GM19372 (cell line): ENCODE data around the gene NCKIPSD.
A peak's percentile ranks its signal among the peaks of the same experiment; 100 is the strongest.

ENCODE experiments used
- ATAC-seq: cut with Tn5 transposase; IDR thresholded peaks from one replicate; pipeline ENCODE4 v1.9.1; 2021; ENCODE audit warnings: mild to moderate bottlenecking, low read depth, moderate library complexity; ENCODE audit not compliant: unreplicated experiment

The NCKIPSD gene

DNA sequence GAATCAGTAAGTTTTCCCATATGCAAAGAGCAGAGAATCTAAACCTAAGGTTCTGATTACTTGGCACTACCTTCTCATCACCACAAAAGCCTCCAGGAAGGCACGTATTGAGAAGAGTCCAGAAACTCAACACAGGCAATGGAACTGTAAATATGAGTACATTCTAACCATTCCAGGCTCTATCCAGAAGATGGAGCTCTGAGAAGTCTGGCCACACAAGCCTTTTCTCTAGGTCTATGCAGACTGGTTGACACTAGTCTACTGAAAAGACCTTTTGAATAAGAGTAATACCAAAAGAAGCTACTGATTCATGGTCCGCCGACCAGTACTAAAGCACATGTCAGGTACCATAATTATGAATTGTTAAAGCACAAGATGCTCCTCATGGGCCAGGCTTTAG is 12.2 kb upstream of the NCKIPSD start:
- ATAC-seq, result no peak

GRCh38 chr3:48696601-48697000 is 10.9 kb upstream of the NCKIPSD start:
- ATAC-seq, result no peak

DNA sequence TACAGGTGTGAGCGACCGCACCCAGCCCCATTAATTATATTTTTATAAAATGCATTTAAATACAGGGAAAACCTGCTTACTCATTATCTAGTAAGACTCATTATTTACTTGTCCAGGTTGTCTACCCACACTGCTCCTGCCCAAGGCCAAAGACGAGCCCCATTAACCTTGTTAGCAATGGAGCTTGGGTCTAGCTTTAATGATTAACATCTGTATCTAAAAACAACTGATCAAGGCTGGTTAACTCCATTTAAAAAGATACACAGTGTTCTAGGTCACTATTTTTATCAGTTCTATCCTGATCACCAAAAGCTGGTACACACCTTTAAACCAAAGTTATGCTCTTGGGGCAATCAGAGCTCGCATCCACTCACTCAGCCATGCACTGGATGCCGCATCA is 10.4 kb upstream of the NCKIPSD start:
- no peak for ATAC-seq

DNA sequence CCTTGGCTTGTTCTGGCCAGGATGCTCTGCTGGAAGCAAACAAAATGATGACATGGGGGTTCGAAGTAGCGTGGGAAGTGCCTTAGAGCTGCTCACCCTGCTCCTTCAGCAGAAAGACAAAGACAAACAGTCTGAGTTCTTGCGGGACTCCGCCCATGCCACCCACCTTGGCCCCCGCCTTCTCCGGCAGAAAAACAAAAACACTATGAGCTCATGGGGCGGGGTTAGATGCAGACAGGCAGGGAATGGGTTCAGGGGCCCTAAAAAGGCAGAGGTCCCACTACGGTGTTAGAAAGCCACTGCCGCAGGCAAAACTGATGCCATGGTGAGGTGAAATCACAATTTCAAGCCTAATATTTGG is 9.7 kb upstream of the NCKIPSD start:
- ATAC-seq, result no peak

DNA sequence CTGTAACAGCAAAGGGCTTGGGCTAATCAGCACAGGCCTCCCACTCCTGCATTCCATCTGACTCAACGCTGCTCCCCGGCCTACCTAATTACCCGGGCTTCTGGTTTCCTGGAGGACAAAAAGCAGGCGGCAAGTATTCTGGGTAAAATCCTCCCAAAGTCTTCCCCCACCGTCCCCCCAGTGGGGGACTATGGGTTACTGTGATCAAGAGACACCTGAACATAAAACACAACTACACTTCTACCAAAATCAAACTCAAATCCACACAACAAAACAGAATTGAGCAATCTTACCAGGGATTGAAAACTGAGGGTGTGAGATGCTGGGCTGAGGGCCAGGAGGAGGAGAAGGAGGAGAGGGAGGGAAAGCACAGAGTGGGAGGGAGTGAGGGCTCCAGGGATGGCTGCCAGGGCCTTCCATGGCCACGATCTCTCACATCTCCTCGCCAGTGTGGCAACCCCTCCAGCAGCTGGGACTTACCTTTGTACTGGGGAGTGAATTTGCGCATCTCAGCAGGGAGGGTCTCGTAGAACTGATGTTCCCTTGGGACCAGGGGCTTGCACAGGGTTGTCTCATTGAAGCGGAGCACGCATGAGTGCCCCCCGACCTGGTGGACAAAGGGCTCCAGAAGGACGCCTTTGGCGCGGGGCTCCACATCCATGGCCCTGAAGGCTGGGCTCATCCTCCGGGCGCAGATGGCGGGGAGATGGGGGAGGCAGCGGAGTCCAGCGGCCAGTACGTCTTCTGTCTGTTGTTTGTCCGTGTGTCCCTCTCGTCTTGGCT is 9.1 kb upstream of the NCKIPSD start:
- ATAC-seq, result no peak

DNA sequence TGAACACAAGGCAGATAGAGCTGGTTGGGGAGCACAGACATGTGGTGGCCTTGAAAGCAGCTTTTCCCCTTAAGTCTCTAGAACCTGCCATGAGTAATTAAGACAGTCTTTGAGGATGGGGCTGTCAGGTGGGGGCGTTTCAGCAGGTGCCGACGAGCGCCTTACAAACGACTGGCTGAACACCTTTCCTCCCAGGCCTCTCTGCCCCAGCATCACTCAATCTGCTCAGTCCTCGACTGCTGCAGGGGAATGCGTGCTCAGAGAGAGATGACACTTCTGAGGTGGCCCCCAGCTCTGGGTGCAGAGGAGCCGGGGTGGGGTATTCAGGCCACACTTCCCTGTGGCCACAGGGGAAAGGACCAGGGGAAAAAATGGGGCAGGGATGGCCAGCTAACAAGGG is 8.1 kb upstream of the NCKIPSD start:
- no peak for ATAC-seq

- ATAC-seq, result no peak
Measured at GRCh38 chr3:48692551-48692950, 6.8 kb upstream of the NCKIPSD start.

DNA sequence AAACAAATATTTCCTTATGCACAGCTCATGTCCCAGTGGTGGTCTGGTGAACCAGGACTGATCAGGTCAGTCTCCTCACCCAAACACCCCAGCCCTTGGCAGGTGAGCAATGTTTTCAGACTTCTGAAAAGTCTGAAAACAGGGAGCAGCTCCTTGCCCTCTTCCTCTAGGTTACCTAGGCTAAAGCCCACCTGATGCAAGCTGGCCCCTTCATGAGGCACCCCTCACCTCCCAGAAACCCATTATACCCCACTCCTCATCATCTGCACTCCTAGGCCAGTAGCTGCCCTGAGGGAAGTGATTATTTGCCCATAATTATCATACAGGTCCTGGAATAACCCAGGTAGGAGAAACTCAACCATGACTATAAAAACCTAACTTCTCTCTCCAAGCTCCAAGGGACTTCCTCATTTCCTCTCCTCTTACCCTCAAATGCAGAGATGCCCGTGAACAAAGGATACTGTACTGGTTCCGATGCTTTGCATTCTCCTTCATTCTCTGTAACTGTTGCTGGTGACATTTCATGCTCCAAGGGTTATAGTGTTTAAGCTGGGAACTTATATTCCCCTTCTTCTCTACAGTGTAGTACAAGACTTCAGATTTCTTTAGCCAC is 5.2 kb upstream of the NCKIPSD start:
- no peak for ATAC-seq

- ATAC-seq, result no peak
Measured at GRCh38 chr3:48689384-48689783, 3.7 kb upstream of the NCKIPSD start.

DNA sequence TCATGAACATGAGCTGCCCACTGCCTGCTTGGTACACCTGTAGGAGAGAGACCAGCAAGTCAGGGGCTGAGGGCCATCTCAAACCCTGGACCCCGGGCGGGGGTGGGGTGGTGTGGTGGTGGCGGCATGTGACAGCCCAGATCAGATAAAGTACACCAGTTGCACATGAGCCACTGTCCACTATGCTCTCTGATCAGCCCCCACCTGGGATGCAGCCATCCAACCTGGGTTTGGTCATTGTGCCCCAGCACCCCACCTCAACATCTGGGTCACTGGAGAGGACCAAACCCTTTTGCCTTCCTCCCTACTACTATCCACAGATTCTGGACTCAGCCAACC is 3.0 kb upstream of the NCKIPSD start:
- no peak for ATAC-seq

DNA sequence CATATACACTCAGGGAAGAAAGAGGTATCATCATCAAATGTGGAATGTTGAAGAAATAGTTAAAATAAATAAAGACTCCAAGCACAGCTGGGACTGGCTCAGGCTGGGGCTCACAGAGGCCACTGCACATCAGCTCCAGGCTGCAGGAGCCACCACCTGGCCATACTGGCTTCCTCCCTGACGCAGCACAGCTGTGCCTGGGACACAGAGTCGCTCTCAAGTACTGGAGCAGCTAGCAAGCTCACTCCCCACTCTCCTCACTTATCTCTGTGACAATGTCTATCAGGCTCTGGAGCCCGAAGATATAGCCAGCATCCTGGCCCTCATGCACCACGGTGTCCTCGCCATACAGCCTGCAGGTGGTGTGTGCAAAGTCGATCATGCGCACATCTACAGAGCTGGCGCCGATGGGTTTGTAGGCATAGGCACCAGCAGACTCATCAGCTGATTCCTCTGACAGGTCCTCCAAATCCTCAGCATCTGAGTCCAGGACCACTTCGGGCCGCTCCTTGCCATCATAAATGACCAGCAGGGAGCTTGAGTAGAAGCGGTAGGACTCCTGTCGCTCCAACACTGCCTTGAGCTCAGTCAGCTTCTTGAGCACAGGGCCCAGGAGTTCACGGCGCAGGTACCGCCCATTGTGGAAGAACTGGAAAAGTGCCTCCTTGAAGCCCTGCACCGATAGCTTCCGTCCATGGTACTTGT is 2.5 kb upstream of the NCKIPSD start:
- no peak for ATAC-seq

- no peak for ATAC-seq
Measured at GRCh38 chr3:48687220-48687678, 1.5 kb upstream of the NCKIPSD start.

DNA sequence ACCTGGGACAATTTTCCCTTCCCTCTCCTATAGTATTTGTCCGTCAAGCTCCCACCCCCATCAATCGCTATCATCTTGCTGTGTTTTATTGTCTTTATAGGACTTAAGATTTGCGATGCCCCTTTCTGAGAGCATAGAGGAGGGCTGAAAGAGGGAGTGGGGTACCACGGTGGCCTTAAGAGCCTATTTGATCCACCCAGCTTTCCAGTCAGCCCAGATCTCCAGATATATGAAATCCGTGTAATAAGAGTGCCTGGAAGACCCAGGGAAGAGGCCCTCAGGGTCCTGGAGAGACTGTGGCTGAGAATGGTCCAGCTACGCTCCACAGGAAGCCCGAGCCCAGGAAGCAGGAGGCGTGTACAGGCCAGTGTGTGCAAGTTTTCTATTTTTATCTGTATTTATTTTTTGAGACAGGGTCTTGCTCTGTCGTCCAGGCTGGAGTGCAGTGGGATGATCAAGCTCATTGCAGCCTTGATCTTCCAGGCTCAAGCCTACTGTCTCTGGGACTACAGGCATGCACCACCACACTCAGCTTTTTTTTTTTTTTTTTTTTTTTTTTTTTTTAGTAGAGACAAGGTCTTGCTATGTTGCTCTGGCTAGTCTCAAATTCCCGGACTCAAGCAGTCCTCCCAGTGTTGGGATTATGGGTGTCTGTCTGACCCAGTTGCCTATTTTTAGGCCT is 964 bp upstream of the NCKIPSD start:
- no peak for ATAC-seq

DNA sequence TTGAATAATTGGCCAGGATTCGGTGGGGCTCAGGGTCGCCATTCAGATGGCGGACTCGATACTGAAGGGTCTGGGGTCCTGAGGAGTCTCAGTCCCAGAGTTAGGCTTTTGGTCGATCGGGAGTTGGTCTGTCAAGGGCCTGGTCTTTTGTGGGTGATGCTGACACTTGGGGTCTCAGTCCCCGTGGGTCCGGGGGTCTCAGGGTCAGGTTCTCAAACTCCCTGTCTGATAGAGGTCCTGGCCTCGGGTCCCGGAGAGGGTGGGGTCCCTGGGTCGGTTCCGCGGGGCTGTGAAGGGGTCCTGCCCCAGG is 467 bp downstream of the NCKIPSD start:
- ATAC-seq, result peak; percentile 2

DNA sequence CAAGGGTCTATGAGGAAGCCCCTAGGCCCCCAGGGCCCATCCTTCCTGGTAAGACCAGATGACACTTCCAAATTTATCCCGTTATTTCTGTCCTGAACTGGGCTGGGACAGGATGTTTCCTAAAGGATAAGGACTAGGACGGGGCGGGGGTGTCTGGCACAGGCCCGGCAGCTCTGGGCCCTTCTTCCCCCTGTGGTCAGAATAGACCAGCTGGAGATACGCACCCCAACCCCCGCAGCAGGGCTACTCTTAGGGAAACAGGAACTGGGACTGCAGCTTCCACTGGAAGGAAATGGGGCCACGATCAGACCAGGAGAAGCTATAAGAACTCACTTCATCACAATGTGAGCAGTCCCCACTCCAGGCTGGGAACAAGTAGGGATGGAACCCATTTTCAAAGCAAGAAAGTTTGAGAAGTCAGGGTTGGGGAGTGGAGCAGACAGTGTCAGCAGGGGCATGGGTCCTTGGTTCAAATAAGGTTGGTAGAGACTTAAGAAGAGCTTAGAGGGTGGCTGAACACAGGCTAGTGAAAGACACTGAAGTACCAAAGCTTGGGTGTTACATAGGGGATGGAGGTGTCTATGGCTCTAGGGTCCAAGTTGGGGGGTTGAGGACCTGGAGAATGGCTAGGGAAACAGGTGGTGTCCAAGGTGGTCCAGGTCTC is 1.1 kb downstream of the NCKIPSD start:
- no peak for ATAC-seq

DNA sequence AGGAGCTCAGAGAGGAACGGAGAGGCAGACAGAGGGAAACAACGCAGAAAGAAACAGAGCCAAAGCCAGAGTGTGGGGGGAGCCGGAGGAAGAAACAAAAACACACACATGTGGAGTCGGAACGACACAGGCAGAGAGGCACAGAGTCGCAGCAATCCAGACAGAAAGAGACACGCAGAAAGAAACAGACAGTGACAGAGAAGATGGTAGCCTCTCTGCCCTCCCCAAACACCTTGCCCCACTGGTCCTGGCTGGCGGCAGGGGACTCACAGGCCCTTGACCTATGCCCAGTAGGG is 1.7 kb downstream of the NCKIPSD start:
- ATAC-seq, result no peak

DNA sequence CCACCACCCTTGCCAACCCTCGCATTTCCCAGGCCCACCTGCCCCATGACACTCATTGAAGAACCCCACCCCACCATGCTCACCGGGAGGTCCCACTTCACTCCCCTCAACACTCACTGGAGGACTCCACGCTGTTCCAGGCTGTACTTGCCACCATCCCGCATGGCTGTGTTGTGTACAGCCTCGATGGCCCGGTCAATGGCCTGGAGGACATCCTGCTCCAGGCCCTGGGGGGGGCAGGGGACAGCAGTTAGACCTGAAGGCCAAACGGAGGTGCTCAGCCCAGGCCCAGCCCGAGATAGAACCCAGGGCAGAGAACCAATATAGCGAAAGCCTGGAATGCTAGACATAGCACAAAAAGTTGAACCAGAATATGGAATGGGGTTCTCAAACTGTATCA is 2.9 kb downstream of the NCKIPSD start:
- no peak for ATAC-seq

GRCh38 chr3:48681974-48682610 is 3.6 kb downstream of the NCKIPSD start:
- no peak for ATAC-seq

- no peak for ATAC-seq
Measured at GRCh38 chr3:48681541-48681880, 4.2 kb downstream of the NCKIPSD start.

DNA sequence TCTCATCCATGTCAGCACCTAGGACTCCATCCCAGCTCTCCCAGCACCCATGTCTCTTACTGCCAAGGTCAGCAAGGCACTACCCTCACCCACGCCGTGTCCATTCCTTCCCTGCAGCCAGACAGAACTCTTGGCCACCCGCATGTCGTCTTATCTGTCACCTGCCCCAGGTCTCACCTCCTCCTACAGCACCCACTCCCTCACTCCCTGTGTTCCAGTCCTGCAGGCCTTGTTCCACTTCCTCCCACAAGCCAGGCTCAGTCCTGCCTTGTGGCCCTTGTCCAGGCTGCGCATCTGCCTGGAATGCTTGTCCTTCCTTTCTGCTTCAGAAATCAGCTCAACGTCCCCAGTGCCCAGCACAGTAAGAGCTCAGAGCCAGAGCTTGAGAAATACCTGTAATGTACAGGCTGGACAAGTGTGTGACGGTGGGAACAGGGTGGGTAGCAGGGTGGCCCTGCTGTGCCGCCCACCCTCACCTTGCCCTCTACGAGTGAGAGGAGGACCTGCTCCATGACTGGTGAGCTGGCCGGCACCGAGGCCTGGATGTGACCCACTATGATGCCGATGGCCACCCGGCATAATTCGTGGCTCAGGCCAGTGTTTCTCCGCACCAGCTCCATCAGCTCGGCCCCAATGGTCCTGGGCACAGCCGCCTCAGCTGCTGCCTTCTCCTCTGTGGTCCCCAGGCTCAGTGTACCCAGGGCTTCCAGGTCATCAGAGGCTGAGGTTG is 4.7 kb downstream of the NCKIPSD start:
- ATAC-seq, result no peak
